GM13976 (cell line): ENCODE results near the gene ANKRD11.
"Not testable (repeated sequence)": the region's sequence is repeated elsewhere in the genome, so short reads cannot be mapped to it uniquely, and the experiment has no call there.

Experiments
- DNase-seq: peaks from one replicate; pipeline ENCODE4 v3.0.0; 2012; ENCODE audit warnings: low spot score
- in situ Hi-C: fragments of 300-500 bp; cut with MboI; formaldehyde crosslinking; loops from one replicate; pipeline ENCODE4 v1.12.0; 2022; ENCODE audit warnings: low sequenced_read_pairs, mixed read lengths, inconsistent platforms; ENCODE audit not compliant: unreplicated experiment
- TF ChIP-seq, protein P1 (sequence below): IDR thresholded peaks from 2 replicates; pipeline ENCODE4 v1.5.1; 2012; ENCODE audit warnings: borderline replicate concordance, mild to moderate bottlenecking; ENCODE audit not compliant: insufficient read depth; ENCODE audit errors: extremely low read depth, missing control alignments, control extremely low read depth

ANKRD11 gene

DNA sequence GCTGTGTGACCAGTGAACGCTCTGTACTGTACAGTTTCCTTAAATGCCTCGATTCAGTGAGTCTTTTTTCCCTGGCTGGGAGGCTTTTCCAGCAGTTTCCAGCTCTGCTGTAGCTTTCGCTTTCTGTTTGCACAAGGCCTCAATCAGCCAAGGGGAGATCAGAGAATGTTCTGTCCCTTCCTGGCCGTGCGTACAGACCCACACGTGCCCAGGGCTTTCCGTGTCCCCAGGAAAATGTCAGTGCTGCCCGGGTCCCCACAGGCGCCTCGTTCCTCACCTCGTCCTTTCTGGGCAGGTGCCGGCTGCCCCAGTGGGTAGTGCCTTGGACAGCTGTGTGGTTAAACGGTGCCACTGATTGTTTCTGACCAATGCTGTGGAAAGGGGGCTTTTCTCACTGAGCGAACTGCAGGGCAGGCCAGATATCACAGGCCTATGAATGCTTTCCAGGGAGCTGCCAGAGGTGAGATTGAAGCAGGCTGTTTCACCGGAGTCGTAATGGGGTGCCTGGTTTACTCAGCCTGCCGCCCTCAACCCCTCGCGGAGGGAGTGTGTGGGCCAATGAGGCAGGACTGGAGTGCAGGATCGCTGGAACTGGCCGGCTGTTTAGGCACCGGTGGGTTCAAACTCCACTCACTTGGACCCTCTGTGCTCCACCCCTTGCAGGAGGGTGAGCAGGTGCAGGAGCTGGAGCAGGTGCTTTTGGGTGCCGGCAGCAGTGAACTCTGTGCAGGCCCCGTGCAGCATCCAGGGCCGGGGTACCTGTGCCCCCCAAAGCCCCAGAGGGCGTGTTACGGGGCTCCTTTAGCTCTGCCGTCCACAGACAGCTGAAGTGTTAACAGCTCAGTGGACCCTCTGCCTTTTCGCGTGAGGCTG, 228.4 kb downstream of the ANKRD11 start:
- DNase-seq = no peak
- in situ Hi-C loops = no loop called here
- TF ChIP-seq, protein P1, sequence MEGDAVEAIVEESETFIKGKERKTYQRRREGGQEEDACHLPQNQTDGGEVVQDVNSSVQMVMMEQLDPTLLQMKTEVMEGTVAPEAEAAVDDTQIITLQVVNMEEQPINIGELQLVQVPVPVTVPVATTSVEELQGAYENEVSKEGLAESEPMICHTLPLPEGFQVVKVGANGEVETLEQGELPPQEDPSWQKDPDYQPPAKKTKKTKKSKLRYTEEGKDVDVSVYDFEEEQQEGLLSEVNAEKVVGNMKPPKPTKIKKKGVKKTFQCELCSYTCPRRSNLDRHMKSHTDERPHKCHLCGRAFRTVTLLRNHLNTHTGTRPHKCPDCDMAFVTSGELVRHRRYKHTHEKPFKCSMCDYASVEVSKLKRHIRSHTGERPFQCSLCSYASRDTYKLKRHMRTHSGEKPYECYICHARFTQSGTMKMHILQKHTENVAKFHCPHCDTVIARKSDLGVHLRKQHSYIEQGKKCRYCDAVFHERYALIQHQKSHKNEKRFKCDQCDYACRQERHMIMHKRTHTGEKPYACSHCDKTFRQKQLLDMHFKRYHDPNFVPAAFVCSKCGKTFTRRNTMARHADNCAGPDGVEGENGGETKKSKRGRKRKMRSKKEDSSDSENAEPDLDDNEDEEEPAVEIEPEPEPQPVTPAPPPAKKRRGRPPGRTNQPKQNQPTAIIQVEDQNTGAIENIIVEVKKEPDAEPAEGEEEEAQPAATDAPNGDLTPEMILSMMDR = no peak

DNA sequence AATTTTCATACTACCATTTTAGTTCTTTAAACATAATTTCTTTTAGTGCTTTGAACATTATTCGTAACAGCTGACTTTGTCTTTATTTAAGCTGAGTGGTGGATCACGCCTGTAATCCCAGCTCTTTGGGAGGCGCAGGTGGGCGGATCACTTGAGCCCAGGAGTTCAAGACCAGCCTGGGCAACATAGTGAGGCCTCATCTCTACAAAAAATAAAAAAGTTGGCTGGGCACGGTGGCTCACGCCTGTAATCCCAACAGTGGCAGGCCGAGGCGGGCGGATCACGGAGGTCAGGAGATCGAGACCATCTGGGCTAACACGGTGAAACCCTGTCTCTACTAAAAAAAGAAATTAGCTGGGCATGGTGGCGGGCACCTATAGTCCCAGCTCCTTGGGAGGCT, 230.5 kb downstream of the ANKRD11 start:
- DNase-seq, in situ Hi-C loops: not testable (repeated sequence)

DNA sequence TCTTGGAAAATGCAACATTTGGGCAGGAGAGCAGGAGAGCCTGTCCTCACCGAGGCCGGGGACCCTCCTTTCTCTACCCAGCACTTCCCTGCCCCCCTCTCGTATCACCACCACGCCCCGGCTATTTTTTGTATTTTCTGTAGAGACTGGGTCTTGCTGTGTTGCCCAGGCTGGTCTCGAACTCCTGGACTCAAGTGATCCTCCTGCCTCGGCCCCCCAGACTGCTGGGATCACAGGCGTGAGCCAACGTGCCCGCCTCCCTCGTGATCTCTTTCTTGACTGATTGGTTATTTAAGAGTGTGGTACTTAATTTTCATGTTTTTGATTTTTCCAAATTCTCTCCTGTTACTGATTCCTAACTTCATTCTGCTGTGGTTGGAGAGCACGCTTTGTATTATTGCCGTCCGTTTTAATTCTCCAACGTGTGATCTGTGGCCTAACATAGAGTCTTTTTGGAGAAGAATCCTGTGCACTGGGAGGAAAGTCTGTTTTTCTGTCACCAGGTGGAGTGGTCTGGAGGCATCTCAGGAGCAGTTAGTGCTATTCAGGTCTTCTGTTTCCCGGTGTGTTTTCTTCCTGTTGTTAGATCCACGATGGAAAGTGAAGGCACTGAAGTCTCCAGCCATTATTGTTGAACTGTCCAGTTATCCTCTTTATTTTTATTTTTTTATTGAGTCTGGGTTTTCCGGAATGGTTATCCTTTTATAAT, 232.4 kb downstream of the ANKRD11 start:
- TF ChIP-seq, protein P1 = no peak
- DNase-seq = peak; percentile 34
- in situ Hi-C loops = no loop called here

DNA sequence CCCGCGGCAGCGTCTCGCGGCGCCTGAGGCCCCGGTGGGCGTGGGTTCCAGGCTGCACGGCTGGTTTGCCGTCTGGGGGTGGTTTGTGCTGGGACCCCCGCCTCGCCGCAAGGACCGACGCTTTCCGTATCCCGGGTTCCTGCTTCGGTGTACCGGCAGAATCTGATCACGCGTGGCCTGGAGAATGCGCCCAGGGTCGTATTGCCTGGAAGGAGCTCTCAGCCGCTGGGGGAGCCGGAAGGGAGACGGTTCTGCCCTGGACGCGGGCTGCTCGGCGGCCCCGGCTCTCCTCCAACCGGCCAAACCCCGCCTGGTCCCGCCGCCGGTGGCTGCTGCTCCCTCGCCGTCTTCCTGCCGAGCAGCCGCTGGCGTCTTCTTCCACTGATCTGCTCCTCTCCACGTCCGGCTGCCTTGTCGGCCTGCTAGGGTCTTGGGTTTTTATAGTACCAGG, 233.1 kb downstream of the ANKRD11 start:
- TF ChIP-seq, protein P1 = no peak
- in situ Hi-C loops = no loop called here
- peak; percentile 34 for DNase-seq

DNA sequence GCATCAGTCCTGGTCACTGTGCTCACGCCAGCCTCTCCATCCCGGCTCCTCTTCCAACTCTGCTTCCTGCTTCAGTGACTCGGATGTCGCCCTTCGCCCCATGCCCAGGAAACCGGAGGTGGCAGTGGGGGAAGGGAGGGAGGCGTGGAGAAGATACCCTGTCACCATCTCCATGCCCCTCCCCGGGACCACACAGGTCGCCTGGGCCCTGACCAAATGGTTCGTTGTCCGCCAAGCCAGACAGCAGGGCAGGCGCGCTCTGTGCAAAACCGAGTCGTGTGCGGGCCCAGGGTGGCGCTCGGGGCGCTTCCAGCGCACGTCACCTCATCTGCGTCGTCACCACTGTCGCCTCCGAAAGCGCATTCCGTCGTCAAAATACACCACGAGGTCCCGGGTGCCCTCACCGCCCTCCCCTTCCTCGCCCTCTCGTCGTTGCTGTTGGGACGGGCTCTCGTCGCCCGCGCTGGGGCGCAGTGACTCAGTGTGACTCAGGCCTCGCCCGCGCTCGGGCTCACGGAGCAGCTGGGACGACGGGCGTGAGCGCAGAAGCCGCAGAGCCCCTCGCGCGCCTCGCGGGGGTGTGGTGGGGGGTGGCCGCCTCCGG, 233.6 kb downstream of the ANKRD11 start:
- in situ Hi-C loops = no loop called here
- DNase-seq = peak; percentile 54
- TF ChIP-seq, protein P1 = no peak

DNA sequence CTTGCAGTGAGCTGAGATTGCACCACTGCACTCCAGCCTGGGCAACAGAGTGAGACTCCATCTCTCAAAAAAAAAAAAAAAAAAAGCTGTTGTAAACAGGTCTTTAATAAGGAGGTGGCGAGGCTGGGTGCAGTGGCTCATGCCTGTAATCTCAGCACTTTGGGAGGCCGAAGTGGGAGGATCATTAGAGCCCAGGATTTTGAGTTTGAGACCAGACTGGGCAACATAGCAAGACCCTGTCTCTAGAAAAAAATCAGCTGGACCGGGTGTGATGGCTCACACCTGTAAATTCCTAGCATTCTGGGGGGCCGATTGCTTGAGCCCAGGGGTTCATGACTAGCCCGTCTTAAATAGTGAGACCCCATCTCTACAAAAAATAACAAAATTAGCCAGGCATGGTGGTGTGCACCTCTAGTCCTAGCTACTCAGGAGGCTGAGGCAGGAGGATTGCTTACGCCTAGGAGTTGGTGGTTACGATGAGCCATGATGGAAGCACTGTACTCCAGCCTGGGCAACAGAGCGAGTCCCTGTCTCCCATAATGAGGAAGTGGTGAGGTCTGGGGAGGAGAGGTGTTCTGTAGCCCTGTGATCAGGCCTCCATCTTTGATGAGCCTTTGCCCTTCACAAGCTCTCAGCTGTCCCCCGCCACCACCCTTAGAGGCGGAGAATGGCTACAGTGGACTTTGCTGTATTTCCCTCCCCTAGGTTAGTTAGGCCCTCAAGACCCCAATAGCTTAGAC, 236.6 kb downstream of the ANKRD11 start:
- TF ChIP-seq, protein P1 = no peak
- in situ Hi-C loops = no loop called here
- DNase-seq = no peak
